Measurements from ENCODE around the gene TCEAL4.
A peak's percentile ranks its signal among the peaks of the same experiment; 100 is the strongest.

TCEAL4 gene

GRCh38 chrX:103585411-103586313, at the start of gene TCEAL4:
TSS of gene TCEAL4 (plus strand) at chrX:103585515. CDS start at chrX:103586676, 1,161 bp downstream.
- DNase-seq (ENCODE audit: low read depth): peak; percentile 15

GRCh38 chrX:103536071-103536470, 49.2 kb upstream of the TCEAL4 start:
- DNase-seq (ENCODE audit: low read depth): no peak

DNA sequence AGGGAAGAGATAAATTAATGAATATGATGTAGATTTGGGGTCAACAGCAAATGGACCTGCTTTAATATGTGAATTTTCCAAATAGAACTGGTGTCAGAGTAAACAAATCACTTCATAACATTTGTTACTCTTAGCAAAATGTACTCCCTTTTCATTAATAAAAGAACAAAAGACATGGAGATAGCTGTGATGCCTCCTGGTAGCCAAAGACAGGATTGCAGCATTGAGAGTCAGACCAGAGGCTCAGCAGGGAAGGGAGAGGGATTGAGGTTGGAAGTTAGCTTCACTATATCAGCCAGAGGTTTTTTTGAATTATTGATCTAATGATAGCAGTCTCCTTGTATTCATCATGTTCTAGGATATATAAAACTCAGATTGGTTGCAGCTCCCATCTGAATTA, 48.6 kb upstream of the TCEAL4 start:
- no peak for DNase-seq (ENCODE audit: low read depth)

GRCh38 chrX:103537871-103538387, 47.4 kb upstream of the TCEAL4 start:
- no peak for DNase-seq (ENCODE audit: low read depth)

GRCh38 chrX:103538728-103539127, 46.6 kb upstream of the TCEAL4 start:
- no peak for DNase-seq (ENCODE audit: low read depth)

DNA sequence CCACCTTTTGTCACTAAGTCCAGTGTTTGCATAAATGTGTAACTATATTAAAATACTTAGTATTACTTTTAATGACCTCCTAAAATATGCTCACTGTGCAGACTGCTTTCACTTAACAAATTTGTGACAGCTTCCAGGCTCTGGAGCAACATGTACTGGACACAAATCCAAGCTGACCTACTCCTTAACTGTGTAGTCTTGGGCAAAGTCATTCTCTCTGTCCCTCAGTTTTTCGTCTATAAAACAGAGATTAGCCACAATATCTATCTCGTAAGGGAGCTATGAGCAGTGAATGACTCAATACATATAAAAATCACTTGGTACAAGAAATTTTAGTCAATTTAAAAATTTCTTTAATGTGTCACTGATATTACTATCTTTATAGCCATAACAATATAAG, 45.6 kb upstream of the TCEAL4 start:
- DNase-seq (ENCODE audit: low read depth): no peak

- no peak for DNase-seq (ENCODE audit: low read depth)
These were observed 45.2 kb upstream of the TCEAL4 start for GRCh38 chrX:103540145-103540544.

DNA sequence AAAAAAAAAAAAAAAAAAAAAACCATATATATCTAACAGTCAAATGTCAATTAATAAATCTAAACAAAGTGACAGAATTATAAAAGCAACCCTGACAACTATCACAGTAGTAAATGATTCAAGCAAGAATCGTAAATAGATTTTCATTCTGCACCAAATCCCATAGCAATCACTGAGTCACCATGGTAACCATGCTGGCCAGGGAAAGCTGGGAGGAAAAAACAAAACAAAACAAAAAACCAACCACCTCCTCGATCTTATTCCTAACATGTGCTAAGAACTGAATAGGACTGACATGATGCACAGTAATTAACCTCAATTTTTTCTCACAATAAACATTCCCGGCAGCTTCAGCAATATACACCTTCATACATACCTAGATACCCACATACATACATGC, 35.4 kb upstream of the TCEAL4 start:
- no peak for DNase-seq (ENCODE audit: low read depth)

- DNase-seq (ENCODE audit: low read depth): no peak
These were observed 34.8 kb upstream of the TCEAL4 start for GRCh38 chrX:103550415-103551051.

DNA sequence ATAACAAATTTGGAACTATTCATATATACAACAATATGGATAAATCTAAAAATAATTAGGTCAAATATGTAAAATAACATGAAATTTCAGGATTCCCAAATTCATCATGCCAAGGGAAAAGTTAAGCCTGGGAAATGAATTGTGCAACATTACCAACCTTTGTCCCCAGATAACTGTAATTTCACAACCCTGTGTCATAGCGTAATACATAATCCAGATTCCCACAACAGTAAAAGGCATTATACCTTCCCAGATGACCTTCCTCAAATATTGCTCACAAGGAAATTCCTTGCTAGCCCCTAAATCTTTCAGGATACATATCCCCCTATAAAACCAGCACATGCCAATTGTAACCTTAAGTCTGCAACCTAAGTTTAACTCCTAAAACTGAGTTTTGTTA, 33.1 kb upstream of the TCEAL4 start:
- no peak for DNase-seq (ENCODE audit: low read depth)

- peak; percentile 17 for DNase-seq (ENCODE audit: low read depth)
These were observed 30.5 kb upstream of the TCEAL4 start for GRCh38 chrX:103554687-103555424.

DNA sequence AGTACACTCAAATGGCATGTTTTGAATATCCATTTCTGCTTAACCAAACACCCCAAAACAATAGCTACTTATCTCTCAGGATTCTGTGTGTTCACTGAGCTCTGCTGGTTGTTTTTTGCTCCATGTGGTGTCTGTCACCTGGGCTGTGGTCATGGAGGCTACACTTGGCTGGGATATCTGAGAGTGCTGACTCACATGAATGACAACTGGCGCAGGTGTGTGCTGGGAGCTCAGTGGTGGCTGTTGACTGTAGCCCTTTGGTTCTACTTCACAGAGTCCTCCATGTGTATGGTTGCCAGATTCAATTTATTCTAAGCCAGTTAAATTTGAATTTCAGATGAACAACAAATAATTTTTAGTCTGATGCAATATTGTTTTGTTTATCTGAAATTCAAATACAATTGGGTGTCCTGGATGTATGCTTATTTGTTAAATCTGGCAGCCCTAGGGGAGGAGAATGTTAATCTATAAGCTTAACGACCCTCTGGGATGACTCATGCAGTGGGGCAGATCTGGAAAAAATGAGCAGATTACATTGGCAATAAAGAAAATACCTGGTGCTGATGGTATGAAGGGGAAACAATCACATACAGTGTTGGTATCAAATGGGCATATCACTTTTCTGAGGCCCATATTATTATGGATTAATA, 28.2 kb upstream of the TCEAL4 start:
- DNase-seq (ENCODE audit: low read depth): no peak

GRCh38 chrX:103560256-103560655, 25.1 kb upstream of the TCEAL4 start:
- DNase-seq (ENCODE audit: low read depth): no peak

DNA sequence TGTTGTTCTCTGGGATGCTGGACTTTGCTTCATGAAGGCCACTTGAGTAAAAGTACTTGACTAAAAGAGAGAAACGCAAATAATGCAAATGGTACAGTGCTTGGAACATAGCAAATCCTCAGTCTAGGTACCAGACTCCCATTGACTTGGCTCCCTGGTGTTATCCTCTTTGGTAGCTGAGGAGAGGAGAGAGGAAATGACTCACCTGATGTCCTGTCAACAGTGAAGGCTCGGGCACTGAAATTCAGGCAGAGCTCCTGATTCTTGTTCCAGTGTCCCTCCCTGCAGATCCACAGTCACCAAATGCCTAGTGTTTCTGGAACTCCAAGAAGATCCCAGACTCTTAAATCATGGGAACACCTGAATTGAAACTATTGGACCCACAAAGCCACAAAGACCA, 22.5 kb upstream of the TCEAL4 start:
- no peak for DNase-seq (ENCODE audit: low read depth)

DNA sequence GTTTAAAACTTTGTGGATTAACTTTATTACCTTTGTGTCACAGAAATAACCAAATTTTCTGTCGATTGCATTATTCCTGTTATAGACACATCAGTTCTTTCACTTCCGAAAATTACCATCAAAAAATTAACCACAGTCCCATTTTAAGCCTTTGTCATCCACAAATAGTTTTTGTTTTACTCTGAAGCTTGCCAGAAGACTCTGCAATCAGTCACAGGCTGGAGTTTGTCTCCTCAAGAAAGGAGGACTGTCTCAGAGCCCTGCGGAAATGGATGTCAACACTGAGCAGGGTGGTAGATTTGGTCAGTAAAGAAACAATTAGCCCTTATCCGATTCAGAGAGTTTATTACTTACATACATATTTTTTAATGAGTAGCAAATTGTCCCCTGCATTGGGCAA, 20.1 kb upstream of the TCEAL4 start:
- DNase-seq (ENCODE audit: low read depth): no peak

GRCh38 chrX:103565752-103566151, 19.6 kb upstream of the TCEAL4 start:
- no peak for DNase-seq (ENCODE audit: low read depth)

- DNase-seq (ENCODE audit: low read depth): no peak
These were observed 14.2 kb upstream of the TCEAL4 start for GRCh38 chrX:103571121-103571520.

GRCh38 chrX:103571726-103572125, 13.6 kb upstream of the TCEAL4 start:
- DNase-seq (ENCODE audit: low read depth): no peak

GRCh38 chrX:103573202-103573601, 12.1 kb upstream of the TCEAL4 start:
- no peak for DNase-seq (ENCODE audit: low read depth)

- no peak for DNase-seq (ENCODE audit: low read depth)
These were observed 719 bp upstream of the TCEAL4 start for GRCh38 chrX:103584596-103584995.

DNA sequence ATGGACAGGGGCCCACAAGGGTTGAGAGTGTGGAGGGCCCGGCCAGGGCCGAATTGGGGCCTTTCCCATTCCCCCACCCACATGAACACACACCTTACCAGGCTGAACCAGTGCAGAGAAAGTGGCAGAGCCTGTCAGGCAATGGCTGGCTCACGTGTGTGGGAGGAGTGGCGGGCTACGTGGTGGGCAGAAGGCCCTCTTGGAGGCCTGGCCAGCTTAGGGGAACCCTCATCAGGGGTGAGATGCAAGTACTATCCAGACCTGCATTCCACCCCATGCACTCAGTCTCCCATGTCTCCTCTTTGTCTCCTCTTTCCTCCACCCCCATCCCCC, 965 bp downstream of the TCEAL4 start:
- DNase-seq (ENCODE audit: low read depth): no peak

- no peak for DNase-seq (ENCODE audit: low read depth)
These were observed 1.3 kb downstream of the TCEAL4 start for GRCh38 chrX:103586659-103587058.

Data from stimulated activated CD8-positive, alpha-beta memory T cell treated with anti-CD3 and anti-CD28 coated beads, Interleukin-12 subunit alpha, Interleukin-12 subunit beta, amount 100 ng/mL, for 4 hours (primary cell).